Kidney epithelial cell (primary cell): ENCODE results near the gene HINT2. TPM values are rescaled to one million over a fixed set of nuclear protein-coding genes. Genes with fewer than 3 reads are reported as not detected.

Source experiments
- DNase-seq: peaks from one replicate; pipeline ENCODE4 v3.0.0-alpha.2; 2010; ENCODE audit warnings: low read depth
- H3K27me3 ChIP-seq: 2 replicates; pipeline ENCODE4 v1.6.0; 2011; ENCODE audit warnings: low read length; ENCODE audit not compliant: control insufficient read depth, insufficient read depth
- H3K36me3 ChIP-seq: 2 replicates; pipeline ENCODE4 v1.5.1; 2011; ENCODE audit warnings: low read length; ENCODE audit not compliant: control insufficient read depth, insufficient read depth
- H3K4me3 ChIP-seq: 2 replicates; pipeline ENCODE4 v1.5.1; 2011; ENCODE audit warnings: low read depth, mild to moderate bottlenecking, control low read depth, low read length
- total RNA-seq: library from RNA; depleted of rRNA; stranded (reverse); fragments of >200 nt; gene quantifications from 2 replicates; pipeline ENCODE4 v1.2.3, GENCODE V29; 2015
- TF ChIP-seq, protein P1 (sequence below): IDR thresholded peaks from 2 replicates; pipeline ENCODE4 v1.5.1; 2011; ENCODE audit warnings: mild to moderate bottlenecking, moderate library complexity, low read length, control low read depth, inconsistent platforms; ENCODE audit not compliant: insufficient read depth, poor library complexity, severe bottlenecking

Gene HINT2
- total RNA-seq, 1 donor from 2014 or later: 54.9 TPM

DNA sequence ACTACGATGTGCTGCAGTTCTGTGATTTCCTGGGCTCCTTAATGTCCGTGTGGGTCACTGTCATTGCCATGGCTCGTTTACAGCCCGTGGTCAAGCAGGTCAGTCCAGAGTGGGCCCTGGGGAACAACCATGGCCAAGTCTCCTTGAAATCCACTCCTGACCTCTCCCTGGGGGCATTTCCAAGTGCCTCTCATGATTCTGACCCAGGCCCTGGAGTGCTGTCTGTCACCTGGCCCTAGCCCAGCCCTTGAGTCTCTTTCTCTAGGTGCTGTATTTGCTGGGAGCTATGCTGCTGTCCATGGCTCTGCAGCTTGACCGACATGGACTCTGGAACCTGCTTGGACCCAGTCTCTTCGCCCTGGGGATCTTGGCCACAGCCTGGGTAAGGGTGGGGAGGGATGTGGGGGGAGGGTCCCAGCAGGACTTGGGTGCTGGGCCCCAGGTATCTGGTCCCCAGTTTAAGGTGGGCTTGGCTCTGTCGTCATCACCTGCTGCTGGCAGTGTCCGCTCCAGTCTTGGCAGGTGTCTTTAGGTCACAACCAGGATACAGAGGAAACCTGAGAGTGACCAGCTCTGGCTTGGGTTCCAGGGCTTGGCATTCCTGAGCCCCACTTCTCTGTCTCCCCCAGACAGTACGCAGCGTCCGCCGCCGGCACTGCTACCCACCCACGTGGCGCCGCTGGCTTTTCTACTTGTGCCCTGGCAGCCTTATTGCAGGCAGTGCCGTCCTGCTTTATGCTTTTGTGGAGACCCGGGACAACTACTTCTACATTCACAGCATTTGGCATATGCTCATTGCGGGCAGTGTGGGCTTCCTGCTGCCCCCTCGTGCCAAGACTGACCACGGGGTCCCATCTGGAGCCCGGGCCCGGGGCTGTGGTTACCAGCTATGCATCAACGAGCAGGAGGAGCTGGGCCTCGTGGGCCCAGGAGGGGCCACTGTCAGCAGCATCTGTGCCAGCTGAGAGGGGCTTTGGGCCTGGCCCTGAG, 38.3 kb upstream of the HINT2 start:
- Histone ChIP-seq H3K36me3 (no peaks in the 10 kb centered on the region), H3K4me3 (no peak overlapping the region), H3K27me3 (peaks cover 4% of the 10 kb centered on the region)
- TF ChIP-seq, protein P1, sequence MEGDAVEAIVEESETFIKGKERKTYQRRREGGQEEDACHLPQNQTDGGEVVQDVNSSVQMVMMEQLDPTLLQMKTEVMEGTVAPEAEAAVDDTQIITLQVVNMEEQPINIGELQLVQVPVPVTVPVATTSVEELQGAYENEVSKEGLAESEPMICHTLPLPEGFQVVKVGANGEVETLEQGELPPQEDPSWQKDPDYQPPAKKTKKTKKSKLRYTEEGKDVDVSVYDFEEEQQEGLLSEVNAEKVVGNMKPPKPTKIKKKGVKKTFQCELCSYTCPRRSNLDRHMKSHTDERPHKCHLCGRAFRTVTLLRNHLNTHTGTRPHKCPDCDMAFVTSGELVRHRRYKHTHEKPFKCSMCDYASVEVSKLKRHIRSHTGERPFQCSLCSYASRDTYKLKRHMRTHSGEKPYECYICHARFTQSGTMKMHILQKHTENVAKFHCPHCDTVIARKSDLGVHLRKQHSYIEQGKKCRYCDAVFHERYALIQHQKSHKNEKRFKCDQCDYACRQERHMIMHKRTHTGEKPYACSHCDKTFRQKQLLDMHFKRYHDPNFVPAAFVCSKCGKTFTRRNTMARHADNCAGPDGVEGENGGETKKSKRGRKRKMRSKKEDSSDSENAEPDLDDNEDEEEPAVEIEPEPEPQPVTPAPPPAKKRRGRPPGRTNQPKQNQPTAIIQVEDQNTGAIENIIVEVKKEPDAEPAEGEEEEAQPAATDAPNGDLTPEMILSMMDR: no peak
- DNase-seq: no peak

DNA sequence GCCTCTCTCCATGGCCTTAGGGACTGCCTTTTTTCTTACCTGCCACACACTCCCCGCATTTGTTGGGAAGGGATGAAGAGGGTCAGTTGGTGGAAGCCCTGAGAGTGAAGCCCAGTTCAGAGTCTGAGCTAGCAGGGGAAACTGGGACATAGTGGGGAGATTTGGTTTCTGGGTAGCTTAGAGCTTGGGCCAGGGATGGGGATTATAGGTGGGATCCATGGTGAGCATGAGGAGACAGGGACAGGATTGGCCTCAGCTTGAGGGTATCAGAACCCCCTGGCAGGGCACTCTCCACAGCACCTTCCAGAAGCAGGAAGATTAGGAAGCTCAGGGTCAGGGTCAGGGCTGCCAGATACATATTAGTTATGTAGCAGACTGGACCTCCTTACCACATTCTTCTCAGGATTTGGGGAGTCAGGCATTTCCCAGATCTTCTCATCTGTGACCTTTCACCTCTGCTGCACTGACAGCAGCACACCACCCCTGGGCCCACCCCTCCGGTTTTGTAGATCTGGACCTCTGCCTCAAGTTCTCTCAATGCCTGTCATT, 37.5 kb upstream of the HINT2 start:
- TF ChIP-seq, protein P1: no peak
- Histone ChIP-seq H3K4me3 (no peak overlapping the region), H3K36me3 (no peaks in the 10 kb centered on the region), H3K27me3 (peaks cover 4% of the 10 kb centered on the region)
- no peak for DNase-seq

DNA sequence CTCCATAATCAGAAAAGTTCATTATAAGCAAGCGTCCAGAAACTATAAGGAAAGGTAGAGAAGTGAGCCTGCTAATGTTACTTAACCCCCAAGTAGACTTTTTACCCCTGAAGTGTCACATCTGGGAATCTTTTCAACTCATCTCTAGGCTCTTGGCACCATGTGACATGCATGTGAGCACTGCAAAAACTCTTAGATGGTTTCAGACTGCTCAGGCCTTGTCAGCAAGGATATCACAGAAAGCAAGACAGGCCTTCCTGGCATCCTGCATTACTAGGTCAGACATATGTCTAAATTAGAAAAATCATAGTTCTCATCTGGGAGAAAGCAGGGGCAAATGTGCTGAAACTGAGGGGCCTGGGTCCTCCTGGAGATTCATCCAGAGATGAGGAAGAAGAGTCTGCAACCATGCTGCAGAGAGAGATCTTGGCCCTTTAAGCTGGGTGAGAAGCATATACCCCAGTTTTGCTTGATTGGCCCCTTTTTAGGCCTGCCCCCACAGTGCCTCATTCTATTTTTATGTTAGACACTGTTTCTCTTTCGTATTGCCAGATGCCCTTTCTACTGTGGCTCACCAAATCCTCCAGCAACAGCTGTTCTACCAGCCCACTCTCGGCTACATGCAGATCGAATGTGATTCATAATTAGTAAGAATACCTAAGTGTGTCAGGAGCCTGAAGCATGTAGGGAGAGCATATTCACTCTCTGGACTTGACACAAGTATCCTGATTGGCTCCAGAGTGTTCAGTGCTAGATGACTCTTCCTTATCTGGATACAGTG, 33.1 kb upstream of the HINT2 start:
- Histone ChIP-seq H3K27me3 (no peaks in the 10 kb centered on the region), H3K36me3 (peaks cover 2% of the 10 kb centered on the region), H3K4me3 (no peak overlapping the region)
- peak; percentile 44 for DNase-seq
- TF ChIP-seq, protein P1: no peak

DNA sequence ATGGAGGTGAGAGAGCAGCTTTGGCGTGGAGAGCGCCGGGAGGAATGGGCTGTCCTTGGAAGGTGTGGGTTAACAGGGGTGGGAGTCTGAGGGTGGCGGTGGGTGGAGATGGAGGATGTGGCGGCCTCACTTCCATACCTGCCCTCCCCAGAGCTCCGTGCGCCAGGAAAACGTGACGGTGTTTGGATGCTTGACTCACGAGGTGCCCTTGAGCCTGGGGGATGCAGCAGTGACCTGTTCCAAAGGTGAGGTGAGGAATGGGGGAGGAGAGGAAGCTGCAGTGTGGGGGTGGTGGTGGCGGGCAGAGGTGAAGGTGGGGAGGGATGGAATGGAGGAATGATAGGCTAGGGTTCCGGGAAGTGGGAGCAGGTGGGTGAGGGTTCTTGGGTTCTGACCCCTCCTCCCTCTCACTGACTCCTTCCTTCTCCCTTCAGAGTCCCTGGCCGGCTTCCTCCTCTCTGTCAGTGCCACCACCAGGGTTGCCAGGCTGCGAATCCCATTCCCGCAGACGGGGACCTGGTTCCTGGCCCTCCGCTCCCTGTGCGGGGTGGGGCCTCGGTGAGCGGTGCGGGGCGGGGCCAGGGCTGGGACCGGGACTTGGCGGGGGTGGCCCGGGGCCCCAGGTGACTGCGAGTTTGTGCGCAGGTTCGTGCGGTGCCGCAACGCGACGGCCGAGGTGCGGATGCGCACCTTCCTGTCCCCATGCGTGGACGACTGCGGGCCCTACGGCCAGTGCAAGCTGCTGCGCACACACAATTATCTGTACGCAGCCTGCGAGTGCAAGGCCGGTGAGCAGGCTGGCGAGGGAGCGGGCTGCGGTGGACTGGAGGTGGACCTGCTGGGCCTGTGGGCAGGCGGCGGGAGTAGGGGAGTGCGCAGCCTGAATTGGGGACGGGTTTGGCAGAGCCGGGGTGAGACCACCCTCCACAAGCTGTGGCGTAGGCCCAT, 31.3 kb upstream of the HINT2 start:
- Histone ChIP-seq H3K36me3 (peaks cover 2% of the 10 kb centered on the region), H3K27me3 (no peaks in the 10 kb centered on the region), H3K4me3 (no peak overlapping the region)
- no peak for DNase-seq
- TF ChIP-seq, protein P1: no peak

DNA sequence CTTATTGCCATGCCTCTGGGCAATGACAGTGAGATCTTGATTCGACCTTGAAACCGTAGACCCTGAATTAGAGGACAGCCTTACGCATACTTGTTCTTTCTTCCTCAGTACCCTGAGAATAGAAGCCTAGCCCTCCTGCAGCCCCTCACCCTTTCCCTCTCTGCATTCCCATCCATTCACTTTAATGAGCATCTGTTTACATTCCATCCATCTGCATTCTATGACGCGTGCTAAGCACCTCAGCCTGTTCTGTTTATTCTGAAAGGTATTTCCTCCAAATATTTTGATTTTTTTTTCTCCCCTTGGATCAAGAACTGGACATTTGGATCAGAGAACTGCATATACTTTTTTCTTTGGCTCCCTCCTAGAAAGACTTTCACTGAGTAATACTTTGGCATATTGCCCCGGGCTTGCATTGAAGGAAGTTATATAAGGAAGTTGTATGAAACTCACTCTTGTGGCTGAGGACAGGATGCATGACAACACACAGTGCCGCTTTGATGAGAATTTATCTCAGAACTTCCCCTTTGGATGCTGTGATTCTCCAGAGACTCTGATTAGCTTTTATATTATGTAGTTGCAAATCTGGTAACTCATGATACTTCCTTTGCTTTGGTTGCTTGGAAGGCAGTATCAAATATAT, 29.9 kb upstream of the HINT2 start:
- Histone ChIP-seq H3K36me3 (peaks cover 2% of the 10 kb centered on the region), H3K4me3 (no peak overlapping the region), H3K27me3 (no peaks in the 10 kb centered on the region)
- DNase-seq: peak; percentile 49
- TF ChIP-seq, protein P1: no peak
